Stomach (tissue), 4 donors: ENCODE data around the gene PNMA8B.
"Not testable (repeated sequence)": the region's sequence is repeated elsewhere in the genome, so short reads cannot be mapped to it uniquely, and the experiment has no call there.

ENCODE experiments used
- POLR2A ChIP-seq, 4 donors: fragments of 450-650 bp; IDR thresholded peaks; one replicate each; pipeline ENCODE4 v1.6.1; 2016; ENCODE audit warnings: antibody characterized with exemption in 4 of 4, control low read depth in 2 of 4, mild to moderate bottlenecking in 1 of 4, moderate library complexity in 1 of 4
- POLR2AphosphoS5 ChIP-seq, 3 donors: sonication (generic); formaldehyde crosslinking; IDR thresholded peaks; one replicate each; pipeline ENCODE4 v1.6.1; 2016; ENCODE audit warnings: antibody characterized with exemption in 3 of 3
- TF ChIP-seq, protein P1 (sequence below), 7 experiments: fragments of 450-650 bp in 4 of 7; fragments of 200-600 bp in 3 of 7; sonication (generic) in 3 of 7; IDR thresholded peaks; one replicate each; pipeline ENCODE4 v1.5.1; 2016 to 2019; ENCODE audit warnings: antibody characterized with exemption in 7 of 7, control low read depth in 2 of 7, mild to moderate bottlenecking in 1 of 7

DNA sequence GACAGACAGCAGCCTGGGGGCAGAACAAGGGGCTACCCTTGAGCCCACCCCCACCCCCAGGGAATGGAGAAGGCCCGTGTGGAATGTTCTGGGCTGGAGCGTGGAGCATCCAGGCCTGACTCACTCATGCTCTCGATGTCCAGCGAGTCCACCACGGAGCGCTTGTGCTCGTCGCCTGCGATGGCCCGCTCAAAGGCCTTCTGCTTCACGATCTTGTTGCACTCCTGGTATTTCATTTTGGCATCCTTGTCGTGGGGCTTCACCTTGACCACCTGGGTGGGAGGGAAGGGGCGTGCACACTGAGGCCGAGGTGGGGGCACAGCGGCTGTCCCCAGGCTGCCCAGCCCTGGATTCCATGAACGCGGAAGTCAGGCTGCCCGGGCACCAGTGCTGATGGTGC lies 31.1 kb upstream of the PNMA8B start:
- TF ChIP-seq, protein P1, sequence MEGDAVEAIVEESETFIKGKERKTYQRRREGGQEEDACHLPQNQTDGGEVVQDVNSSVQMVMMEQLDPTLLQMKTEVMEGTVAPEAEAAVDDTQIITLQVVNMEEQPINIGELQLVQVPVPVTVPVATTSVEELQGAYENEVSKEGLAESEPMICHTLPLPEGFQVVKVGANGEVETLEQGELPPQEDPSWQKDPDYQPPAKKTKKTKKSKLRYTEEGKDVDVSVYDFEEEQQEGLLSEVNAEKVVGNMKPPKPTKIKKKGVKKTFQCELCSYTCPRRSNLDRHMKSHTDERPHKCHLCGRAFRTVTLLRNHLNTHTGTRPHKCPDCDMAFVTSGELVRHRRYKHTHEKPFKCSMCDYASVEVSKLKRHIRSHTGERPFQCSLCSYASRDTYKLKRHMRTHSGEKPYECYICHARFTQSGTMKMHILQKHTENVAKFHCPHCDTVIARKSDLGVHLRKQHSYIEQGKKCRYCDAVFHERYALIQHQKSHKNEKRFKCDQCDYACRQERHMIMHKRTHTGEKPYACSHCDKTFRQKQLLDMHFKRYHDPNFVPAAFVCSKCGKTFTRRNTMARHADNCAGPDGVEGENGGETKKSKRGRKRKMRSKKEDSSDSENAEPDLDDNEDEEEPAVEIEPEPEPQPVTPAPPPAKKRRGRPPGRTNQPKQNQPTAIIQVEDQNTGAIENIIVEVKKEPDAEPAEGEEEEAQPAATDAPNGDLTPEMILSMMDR (IDR thresholded peaks at IDR 0.05): not testable (repeated sequence)
- TF ChIP-seq POLR2A, POLR2AphosphoS5 (IDR thresholded peaks at IDR 0.05): not testable (repeated sequence)
